Glomerular endothelial cell (primary cell): ENCODE measurements around the gene ATG2A. TPM values are rescaled to one million over a fixed set of nuclear protein-coding genes. Genes with fewer than 3 reads are reported as not detected.

ENCODE experiments used
- DNase-seq: peaks from one replicate; pipeline ENCODE4 v3.0.0-alpha.2; 2011; ENCODE audit warnings: low read depth, low spot score; ENCODE audit errors: extremely low read depth
- total RNA-seq: library from RNA; depleted of rRNA; stranded (reverse); fragments of >200 nt; gene quantifications from 2 replicates; pipeline ENCODE4 v1.2.3, GENCODE V29; 2015

Gene ATG2A
- total RNA-seq, 1 donor from 2014 or later: 34.5 TPM

DNA sequence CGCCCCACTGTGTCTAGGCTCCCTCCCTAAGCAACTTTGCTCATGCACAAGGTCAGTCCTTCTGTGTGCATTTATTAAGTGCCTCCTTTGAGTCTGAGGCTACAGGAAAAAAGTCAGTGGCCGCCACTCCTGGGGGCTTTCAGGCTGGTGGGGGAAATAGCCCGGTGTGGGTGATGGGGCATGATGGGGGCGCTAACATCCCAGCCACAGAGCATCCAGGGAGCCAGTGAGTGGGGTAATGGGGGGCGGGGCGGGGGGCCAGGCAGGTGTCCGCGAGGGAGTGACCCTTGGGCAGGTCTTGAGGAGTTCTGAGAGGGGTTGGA lies 28.6 kb downstream of the ATG2A start:
- no peak for DNase-seq

DNA sequence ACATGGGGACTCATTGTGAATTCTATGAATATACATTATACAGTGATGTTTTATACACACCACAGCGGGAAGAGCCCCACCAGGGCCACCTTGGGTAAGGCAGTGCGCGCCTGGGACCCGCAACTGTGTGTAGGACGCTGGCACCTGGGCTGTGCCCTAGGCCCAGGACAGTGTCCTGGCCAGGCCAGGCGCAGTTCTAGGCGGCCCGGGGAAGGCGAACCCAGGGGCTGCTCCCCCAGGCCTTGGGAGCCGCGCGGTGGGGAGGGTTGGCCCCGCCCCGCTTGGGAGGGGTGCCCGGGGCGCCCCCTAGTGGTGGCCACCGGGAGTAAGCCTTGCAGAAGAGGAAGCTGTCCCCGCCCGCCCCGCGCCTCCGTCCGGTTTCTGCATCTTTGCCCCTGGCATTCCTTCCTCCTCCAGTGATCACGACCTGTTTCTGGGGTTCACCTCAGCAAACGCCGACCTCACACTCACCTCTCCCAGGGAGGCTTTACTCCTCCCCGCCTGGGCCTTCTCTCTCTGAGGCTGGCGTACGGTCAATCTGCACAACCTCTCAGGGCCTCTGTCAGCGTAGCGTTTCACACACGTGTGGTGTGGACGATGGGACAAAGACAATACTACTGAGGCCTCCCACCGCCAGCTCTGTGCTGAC lies 29.1 kb downstream of the ATG2A start:
- no peak for DNase-seq

DNA sequence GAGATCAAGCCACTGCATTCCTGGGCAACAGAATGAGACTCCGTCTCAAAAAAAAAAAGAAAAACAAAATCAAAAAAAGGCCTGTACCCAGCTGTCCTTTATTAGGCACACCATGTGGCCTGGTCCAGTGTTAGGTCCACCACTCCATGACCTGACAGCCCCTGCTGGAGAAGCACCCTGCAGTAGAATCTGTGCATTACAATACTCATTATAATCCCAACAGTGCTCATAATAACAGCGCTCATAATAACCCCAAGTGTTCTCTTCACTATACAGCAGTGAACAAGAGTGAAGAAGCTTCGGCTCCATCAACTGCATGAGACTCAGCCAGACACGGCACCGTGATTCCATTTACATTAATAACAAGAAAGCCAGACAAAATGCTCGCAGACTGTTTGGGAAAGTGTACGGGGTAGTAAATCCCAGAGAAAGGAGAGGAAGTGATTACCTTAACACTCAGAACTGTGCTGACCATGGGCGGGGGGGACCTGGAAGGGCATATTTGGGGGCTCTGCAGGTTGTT lies 29.7 kb downstream of the ATG2A start:
- DNase-seq: no peak

DNA sequence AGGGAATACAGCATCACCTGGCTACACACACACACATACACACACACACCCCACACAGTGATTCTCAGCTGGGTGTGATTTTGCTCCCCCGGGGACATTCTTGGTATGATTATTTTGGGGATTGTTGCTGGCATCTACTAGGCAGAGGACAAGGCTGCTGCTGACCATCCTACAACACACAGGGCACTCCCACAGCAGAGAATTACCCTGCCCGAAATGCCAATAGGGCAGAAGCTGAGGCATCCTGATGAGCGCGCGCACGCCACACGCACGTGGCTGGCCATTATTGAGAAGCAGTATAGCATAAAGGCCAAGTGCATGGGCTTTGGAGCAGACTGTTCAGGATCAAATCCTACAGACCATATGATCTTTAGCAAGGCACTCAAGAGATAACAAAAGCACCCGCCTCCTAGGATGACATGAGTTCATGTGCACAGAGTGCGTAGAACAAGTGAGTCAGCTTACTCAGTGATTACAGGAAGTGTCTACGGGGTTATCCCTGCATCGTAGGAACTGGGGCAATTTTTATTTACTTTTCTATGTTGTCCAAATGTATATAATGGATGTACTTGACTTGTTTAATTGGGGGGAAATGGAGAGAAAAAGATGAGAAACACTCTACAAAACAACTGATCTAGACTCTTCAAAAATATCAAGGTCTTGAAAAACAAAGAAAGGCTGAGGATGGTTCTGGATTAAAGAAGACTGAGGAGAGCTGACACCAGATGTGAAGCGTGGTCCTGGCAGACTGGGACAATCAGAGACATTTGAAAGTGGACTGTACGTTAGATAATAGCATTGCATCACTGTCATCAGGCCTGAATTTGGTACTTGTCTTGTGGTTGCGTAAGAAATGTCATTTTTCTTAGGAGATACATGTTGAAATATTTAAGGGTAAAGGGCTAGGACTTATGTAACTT lies 31.4 kb downstream of the ATG2A start:
- DNase-seq: no peak

DNA sequence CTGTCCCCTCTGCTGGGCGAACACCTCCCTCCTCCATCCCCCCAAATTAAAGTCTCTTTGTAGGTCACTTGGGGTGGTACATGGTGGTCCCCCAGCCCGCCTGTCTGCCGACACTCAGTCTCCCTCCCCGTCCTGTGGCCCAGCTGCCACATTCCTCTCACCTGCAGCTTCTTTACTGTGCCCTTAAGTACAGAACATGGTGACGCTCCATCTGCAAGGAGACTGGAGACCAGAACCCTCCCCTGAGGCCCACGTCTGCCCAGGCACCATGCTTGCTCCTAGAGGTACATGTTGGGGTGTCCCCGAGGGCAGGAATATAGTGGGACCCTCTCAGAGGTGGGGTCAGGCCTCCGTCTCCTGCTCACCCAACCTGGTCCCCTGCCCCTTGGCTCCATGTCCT lies 33.0 kb downstream of the ATG2A start:
- DNase-seq: no peak

DNA sequence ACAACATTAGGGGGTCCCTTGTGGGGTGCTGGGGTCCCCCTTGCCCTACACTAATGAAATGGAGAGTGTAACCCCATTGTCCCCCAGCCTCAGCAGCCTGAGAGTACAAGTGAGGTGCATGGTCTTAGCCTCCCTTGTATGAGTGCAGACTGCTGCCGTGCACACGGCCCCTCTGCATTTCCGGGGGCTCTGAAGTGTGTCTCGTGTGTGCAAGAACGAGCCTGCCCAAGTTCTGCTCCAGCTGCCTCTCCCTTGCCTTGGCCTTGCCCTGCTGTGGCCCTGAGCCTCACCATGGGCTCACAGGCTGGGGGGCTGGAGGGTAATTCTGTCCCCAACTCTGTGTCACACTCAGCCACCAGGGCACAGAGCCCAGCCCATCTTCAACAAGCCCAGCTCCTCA lies 33.4 kb downstream of the ATG2A start:
- DNase-seq: no peak

DNA sequence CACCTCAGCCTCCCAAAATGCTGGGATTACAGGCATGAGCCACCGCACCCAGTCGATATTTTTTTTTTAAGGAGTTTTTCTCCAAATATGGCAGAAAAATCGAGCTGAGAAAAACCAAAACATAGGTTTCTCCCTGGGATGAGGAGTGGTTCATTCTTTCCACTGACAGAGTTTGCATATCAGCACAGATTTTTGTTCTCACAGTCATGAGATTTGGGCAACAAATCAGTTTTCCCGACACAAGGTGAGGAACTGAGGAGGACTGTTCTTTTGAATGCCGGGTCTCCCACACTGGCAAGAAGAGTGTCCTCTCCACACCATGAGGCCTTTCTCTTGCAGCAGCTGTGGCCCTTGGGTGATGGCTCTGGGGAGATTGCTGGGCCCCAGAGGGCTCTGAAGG lies 34.8 kb downstream of the ATG2A start:
- no peak for DNase-seq

DNA sequence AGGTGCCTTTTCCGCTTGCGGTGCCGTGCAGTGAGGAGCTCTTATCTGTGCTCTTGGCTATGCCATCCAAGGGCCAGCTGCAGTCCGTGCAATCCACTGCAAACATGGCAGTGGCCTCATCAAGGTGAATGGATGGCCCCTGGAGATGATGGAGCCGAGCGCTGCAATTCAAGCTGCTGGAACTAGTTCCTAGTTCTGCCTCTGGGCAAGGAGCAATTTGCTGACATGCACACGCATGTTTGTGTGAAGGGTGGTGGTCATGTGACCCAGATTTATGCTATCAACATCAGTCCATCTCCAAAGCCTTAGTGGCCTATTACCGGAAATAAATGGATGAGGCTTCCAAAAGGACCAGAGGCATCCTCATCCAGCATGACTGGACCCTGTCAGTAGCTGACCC lies 35.5 kb downstream of the ATG2A start:
- no peak for DNase-seq

DNA sequence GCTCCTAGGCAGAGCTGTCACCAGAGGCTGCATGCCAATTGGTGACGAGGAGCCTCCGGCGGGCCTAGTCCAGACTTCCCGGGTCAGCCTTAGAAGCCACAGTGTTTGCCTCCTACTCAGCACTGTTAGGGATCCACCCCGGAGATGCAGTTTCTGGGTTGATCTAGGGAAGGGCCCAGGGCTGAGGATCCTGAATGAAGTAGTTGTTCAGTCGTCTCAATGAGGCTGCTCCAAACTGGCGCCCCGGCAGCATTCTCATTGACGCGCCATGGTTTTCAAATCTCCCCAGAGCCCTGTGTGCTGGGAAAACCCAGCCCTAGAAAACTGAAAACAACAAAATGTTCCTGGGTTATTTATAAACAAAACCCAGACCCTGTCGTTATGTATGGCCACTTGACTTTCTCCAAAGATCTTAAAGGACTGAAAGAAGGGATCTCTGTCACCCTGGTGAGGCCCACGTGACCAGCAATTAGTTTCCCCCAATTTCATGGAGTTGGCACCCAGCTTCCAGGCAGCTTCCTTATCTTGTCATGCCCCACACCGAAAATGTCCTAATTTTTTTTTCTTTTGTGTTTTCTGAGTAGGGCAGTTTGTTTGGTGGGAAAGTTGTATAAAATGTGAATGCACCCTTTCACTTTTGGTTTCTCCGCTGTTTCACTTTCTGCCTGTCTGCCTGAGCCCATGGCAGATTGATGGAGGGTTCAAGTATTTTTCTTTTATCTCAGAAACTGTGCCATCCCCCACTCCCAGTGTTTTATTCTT lies 36.6 kb downstream of the ATG2A start:
- DNase-seq: no peak

DNA sequence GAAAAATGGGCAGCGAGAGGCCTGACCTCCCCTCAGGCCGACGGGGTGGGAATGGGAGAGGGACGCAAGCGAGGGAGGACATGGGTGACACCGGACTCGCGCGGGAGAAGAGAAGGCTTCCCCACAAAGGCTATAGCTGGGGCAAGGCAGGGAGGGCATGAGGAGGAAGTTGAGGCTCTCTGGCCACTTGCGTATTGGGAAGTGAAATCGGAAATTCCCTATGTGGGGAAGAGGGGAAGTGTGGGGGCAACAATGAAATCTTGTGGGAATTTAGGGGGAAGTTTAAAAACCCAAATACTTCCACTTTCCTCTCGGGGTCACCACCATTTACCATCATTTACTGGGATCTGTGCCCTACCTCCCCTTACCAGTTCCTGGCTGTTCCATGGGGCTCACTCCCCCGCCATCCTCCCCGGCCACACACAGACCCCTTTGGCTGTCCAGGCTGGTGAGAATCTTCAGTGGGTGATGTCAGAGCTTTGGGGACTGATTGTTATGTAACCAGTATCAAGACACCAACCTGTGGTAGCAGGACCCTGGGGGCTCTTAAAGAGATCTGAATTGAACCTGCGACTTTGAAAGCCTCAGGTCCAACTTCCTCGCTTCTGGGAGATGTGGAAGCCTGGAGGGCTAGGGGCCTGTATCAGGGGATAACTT lies 37.6 kb downstream of the ATG2A start:
- DNase-seq: no peak

DNA sequence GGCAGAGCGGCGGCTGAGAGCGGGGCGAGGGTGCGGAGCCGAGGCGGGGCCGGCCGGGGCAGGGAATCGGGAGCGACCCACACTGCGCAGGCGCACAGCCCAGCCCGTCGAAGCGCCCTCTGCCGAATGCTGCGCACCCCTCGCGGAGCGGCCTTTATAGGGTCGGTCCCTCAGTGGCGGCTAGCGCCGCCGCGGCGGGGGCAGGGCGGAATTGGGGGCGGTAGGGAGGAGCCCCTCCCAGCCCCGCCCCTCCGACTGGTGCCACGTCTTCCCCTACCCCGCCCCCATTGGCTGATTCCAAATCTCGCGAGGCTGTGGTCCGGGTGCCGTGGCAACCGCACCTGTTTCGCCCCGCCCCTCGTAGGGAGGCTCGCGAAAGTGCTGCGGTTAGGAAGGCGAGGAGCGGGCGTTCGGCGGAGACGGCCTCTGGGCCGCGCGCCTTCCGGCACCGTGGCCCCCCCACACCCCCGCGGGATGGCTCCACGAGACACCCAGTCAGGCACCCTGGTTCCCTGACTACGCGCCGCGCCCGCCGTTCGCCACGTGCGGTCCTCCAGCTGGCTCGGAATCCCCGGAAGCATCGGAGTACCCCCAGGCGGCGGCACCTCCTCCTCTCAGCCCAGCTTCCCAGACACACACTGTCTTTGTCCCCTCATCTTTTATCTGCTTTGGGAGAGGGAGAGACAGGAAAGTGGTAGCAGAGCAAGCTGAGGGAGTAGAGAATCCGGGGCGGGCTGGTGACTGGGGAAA lies 38.3 kb downstream of the ATG2A start, which contains the start of gene EHD1:
TSS of gene EHD1 (minus strand) at position 128 of the 750 bp plus-strand sequence. CDS start 157 bp downstream, outside the sequence.
- no peak for DNase-seq

DNA sequence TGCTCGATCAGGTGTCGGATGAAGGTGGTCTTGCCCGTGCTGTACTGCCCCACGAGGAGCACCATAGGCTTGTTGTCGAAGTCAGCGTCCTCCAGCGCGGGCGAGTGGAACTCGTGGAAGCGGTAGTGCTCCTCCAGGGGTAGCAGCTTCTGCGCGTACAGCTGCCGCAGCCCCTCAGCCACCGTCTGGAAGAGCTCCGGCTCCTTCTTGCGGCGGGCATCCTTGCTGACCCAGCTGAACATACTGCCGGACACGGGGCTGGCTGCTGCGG lies 38.9 kb downstream of the ATG2A start:
- DNase-seq: no peak

DNA sequence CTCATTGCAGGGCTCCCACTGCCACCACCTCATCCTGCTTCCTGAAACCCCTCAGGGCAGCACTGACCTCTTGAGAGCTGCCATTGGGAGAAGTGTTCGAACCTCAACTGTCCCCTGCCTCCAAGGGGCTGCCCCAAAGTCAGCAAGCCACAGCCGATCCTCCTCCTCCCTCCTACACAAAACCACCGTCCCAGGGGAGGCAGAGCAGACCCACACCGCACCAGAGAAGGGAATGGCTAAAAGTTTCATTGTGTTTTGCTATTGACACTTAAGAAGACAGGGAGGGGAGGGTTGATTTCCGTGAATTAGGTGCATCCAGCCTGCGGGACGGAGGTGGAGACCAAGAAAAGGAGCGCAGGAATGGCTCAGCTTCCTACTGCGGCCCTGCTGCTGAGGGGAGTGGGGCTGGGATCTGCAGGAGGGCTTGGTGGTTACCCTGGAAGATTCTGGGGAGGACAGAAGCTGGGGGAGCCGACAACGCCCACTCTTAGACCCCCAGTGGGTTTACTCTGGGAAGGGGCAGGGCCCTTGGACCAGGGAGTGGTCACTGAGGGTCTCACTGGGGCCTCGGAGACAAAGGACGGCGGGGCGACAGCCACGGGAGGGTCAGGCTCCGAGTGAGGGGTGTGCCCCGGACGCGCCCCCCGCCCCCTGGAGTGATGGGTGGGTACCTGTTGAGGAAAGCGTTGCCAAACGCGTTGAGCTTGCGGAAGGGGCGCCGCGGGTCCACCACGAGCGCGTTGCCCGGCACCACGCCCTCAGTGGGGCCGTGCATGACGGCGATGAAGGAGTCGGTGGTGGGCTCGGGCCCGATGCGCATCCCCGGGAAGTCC lies 39.4 kb downstream of the ATG2A start:
- DNase-seq: no peak

DNA sequence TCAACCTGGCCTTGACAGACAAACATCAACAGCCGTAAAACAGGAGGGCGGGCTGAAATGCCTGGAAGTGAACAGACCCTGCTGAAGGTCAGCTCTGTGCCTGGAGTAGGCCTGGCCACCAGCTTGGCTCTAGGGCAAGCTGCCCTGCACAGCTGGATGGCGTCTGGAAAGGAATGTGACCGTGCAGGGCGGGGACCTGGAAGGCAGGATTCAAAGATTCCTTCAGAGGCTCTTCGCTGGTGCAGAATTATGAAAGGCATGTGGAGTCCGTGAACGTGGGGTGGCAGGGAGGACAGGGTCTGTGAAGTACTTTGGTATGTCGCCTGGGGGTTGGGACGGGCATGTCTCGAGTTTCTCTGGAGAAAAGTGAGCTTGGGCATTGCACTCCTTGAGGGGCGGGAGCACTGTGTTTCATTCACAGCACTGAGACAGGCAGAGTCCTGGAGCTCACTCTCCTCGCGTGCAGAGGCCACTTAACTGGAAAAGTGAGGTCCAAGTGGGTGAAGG lies 40.1 kb downstream of the ATG2A start:
- no peak for DNase-seq

DNA sequence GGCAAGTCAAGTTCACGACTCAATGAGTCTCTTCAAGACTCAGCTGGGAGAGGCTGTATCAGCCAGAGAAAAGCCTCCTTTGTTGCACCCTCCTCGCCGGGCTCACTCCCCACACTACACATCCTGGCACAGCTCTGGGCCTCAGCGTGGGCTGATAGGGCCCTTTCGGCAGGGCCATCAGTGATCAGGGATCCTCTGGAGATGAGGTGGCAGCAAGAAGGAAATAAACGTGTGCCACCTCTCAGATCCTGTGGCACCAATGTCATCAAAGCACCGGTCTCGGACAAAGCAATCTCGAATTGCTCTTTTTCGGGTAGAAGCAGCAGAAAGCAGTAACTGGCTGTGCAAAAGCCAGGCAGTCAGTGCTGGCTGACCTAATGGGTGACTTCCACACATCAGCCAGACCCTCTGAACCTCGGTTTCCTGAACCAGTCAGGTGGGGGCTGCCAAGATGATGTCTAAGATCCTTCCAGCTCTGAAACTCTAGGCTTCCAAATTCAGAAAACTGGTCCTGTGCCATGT lies 40.7 kb downstream of the ATG2A start:
- DNase-seq: no peak

DNA sequence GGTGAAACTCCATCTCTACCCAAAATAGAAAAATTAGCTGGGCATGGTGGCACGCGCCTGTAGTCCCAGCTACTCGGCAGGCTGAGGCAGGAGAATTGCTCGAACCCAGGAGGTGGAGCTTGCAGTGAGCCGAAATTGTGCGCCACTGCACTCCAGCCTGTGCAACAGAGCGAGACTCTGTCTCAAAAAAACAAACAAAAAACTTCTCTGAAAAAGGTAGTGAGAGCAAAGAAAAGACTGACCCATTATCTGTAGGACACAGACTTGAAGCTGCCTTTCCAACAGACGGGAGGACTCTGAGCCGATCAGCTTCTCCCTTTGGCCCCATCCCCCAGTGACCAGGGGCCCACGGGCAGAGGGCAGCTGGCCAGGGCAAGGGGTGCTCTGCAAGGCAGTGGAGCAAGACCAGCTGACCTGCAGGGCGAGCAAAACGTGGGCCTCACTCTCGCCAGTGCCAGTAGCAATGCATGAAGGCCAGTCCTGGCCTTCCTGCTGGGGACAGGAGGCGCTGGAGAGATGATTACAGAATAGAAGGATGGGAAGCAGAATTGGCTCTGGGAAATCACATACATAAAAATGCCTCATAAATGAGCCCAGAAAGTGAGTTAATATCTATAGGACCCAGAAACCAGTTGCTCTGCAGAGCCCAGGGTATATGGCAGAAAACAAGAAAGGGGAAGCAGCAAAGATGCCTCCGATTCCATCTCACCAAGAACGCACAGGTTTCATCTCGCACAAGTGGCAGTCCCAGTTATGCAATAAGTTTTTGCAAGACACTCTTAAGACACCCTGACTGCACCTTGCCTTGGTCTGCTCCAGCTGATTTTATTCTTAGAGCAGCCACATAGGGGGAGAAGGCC lies 41.4 kb downstream of the ATG2A start:
- no peak for DNase-seq

DNA sequence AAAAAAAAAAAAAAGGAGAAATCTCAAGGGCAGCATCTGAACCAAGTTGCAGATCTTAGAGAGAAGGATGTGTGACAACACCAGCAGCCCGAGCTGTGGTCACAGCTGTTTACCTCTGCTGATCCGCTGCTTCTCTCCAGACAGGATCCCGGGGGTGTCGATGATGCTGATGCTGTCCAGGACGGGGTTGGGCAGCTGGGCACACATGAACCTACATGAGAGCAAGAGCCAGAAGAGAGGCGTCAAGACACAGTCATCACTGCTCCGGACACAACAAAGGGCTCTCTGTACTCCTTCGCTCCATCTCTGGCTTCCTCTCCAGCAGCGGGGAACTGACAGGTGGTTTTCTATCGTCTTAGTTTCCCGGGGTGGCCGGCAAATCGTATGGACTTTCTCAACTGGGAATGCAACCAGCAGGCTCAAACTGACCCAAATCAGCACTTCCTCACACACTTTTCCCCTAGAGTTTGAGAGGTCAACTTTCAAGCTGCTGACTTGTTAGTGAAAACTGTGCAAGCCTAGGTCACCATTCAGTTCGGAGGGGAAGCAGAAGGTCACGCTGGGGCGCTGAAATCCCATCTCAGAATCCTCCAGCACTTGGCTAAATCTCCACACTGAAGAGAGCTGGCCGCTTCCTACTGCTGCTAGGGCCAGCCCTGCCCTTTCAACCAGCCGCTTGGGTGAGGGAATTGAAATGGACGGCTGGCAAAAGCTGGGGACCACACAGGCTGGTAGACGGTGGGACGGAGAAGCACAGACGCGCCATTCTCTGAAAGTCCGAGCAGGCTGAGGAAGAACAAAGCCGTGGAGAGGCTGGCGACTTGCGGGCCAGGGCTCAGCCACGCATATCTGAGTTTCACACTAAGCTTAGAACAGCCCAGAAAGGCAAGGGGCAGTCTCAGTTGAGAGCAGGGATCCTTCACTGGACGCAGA lies 42.4 kb downstream of the ATG2A start:
- no peak for DNase-seq
